Epithelial cell of proximal tubule (primary cell): Measurements from ENCODE around the gene ENTR1. TPM values are rescaled to one million over a fixed set of nuclear protein-coding genes. Genes with fewer than 3 reads are reported as not detected.

Experiments used
- DNase-seq: peaks from one replicate; pipeline ENCODE4 v3.0.0-alpha.2; 2011; ENCODE audit warnings: low read depth
- H3K4me3 ChIP-seq: 2 replicates; pipeline ENCODE4 v1.5.1; 2011; ENCODE audit warnings: low read depth, mild to moderate bottlenecking, low read length
- CTCF ChIP-seq: conservative IDR thresholded peaks from 2 replicates; pipeline ENCODE4 v1.5.1; 2012; ENCODE audit warnings: low read depth, mild to moderate bottlenecking, low read length
- total RNA-seq: library from RNA; depleted of rRNA; stranded (reverse); fragments of >200 nt; gene quantifications from 2 replicates; pipeline ENCODE4 v1.2.3, GENCODE V29; 2015

ENTR1 gene
- total RNA-seq, 1 donor from 2014 or later = 57.5 TPM

- H3K4me3 ChIP-seq = no peak overlapping the region
- TF ChIP-seq CTCF = no peak
- no peak for DNase-seq
Measured at GRCh38 chr9:136354592-136355085, 55.8 kb downstream of the ENTR1 start.

GRCh38 chr9:136353757-136354488, 56.5 kb downstream of the ENTR1 start:
- no peak for TF ChIP-seq CTCF
- DNase-seq = no peak

GRCh38 chr9:136353088-136353487, 57.3 kb downstream of the ENTR1 start:
- no peak overlapping the region for H3K4me3 ChIP-seq
- no peak for TF ChIP-seq CTCF
- DNase-seq = no peak

More at GRCh38 chr9:136353757-136354488, 56.5 kb downstream of the ENTR1 start:
- no peak overlapping the region for H3K4me3 ChIP-seq

GRCh38 chr9:136352682-136353081, 57.7 kb downstream of the ENTR1 start:
- no peak overlapping the region for H3K4me3 ChIP-seq
- DNase-seq = no peak
- no peak for TF ChIP-seq CTCF

Other genes starting within 250 kb of the ENTR1 start
- gene LHX3, start 205.5 kb downstream of the ENTR1 start, total RNA-seq = not detected in 2 replicates
- gene QSOX2, start 164.8 kb downstream of the ENTR1 start, total RNA-seq = 17.8 and 19.2 TPM in 2 replicates
- gene CCDC187, start 106.5 kb downstream of the ENTR1 start, total RNA-seq = 0.75 TPM in 1 of 2 replicates, not detected in the other
- gene GPSM1, start 83.1 kb downstream of the ENTR1 start, total RNA-seq = 21.1 and 28.2 TPM in 2 replicates
- gene DNLZ, start 46.9 kb downstream of the ENTR1 start, total RNA-seq = 67.2 and 73.6 TPM in 2 replicates
- gene CARD9, start 36.9 kb downstream of the ENTR1 start, total RNA-seq = 1.2 and 1.4 TPM in 2 replicates
- gene SNAPC4, start 10.4 kb downstream of the ENTR1 start, total RNA-seq = 15.0 and 22.4 TPM in 2 replicates
- 50.7 and 82.5 TPM in 2 replicates for gene PMPCA, start within 50 bp of the ENTR1 start, total RNA-seq
- 20.3 and 21.1 TPM in 2 replicates for gene INPP5E, start 29.2 kb upstream of the ENTR1 start, total RNA-seq
- gene SEC16A, start 72.4 kb upstream of the ENTR1 start, total RNA-seq = 36.4 and 41.7 TPM in 2 replicates
- gene NOTCH1, start 135.4 kb upstream of the ENTR1 start, total RNA-seq = 17.1 and 39.7 TPM in 2 replicates